Astrocyte of the cerebellum (primary cell): ENCODE results near the gene RRAGB.

Experiments
- DNase-seq: peaks from one replicate; pipeline ENCODE4 v3.0.0-alpha.2; 2011; ENCODE audit warnings: low read depth
- H3K4me3 ChIP-seq: 2 replicates; pipeline ENCODE4 v1.5.1; 2011; ENCODE audit warnings: mild to moderate bottlenecking, low read depth, low read length, moderate library complexity
- in situ Hi-C: cut with HindIII; loops from 2 replicates; pipeline ENCODE4 v1.10.0; 2017; ENCODE audit warnings: low sequenced_read_pairs
- TF ChIP-seq, protein P1 (sequence below): IDR thresholded peaks from 2 replicates; pipeline ENCODE4 v1.5.1; 2012; ENCODE audit warnings: low read length, low read depth, moderate library complexity, mild to moderate bottlenecking; ENCODE audit errors: missing control alignments

Gene RRAGB

DNA sequence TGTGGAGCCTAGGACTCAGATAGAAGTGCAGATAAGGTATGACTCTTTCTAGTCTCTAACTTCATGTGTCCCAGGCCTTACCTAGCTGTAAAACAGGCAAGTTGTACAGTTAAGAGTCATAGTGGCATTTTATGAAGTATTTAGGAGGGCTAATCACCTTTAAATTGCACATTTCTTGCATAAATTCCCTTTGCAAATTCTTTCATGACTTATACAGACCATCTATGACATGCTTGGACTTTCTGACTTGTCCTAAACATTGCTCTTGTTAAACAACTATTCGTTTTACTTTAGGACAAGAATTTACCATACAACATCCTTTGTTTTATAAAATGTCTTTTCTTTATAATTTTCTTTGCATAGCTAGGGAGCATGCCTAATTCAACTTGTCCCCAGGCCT is 7.8 kb upstream of the RRAGB start:
- no peak for DNase-seq
- H3K4me3 ChIP-seq = no peak overlapping the region
- in situ Hi-C loops = no loop called here
- TF ChIP-seq, protein P1, sequence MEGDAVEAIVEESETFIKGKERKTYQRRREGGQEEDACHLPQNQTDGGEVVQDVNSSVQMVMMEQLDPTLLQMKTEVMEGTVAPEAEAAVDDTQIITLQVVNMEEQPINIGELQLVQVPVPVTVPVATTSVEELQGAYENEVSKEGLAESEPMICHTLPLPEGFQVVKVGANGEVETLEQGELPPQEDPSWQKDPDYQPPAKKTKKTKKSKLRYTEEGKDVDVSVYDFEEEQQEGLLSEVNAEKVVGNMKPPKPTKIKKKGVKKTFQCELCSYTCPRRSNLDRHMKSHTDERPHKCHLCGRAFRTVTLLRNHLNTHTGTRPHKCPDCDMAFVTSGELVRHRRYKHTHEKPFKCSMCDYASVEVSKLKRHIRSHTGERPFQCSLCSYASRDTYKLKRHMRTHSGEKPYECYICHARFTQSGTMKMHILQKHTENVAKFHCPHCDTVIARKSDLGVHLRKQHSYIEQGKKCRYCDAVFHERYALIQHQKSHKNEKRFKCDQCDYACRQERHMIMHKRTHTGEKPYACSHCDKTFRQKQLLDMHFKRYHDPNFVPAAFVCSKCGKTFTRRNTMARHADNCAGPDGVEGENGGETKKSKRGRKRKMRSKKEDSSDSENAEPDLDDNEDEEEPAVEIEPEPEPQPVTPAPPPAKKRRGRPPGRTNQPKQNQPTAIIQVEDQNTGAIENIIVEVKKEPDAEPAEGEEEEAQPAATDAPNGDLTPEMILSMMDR = no peak

DNA sequence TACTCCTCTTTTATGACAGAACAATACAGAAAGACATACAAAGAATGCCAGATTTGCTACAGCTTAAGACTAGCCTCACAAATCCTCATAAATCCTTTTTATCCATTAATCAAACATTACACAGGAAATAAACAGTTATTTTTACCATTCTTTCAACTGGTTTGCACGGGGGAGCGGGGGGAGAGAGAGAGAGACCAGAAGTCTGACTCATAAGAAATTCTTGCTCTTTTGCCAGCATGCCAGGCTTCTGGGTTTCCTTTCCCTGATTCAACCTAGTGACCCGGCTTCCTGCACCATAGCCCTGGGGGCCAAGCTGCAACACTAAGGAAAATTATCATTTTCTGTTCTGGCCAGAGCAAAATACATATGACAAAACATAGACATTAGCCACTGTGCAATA is 6.8 kb upstream of the RRAGB start:
- in situ Hi-C loops = no loop called here
- no peak overlapping the region for H3K4me3 ChIP-seq
- DNase-seq = no peak
- TF ChIP-seq, protein P1 = no peak

DNA sequence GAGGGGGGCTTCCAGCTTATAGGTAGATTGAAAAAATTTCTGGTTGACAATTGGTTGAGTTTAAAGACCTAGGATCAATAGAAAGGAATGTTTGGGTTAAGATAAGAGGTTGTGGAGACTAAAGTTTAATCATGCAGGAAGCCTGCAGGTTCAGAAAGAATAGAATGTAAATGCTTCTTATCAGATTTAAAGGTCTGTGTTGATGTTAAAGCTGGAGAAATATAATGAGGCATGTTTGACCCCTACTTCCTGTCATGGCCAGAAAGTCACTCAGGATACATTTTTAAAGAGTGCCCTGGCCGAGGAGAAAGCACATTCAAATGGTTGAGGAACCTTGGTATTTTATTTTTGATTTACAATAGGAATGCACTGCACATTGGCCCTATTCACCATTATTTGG is 3.9 kb upstream of the RRAGB start:
- H3K4me3 ChIP-seq = no peak overlapping the region
- TF ChIP-seq, protein P1 = no peak
- DNase-seq = no peak
- in situ Hi-C loops = no loop called here

DNA sequence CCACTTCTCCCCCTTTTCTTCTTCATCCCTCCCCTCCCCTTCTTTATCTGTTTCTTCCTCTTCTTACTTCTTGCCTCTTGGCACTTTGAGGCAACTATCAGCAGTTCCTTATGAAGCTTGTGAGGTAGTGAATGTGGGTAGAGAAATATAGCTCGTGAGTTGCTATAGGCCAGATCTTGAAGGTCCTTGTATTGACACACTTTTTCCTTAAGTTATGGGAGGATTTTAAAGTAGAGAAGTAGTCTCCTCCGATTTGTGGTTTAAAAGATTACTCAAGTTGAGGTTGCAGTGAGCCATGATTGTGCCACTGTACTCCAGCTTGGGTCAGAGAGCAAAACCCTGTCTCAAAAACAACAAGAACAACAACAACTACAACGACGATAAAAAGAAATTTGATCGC is 3.4 kb upstream of the RRAGB start:
- H3K4me3 ChIP-seq = no peak overlapping the region
- no peak for DNase-seq
- TF ChIP-seq, protein P1 = no peak
- in situ Hi-C loops = no loop called here

DNA sequence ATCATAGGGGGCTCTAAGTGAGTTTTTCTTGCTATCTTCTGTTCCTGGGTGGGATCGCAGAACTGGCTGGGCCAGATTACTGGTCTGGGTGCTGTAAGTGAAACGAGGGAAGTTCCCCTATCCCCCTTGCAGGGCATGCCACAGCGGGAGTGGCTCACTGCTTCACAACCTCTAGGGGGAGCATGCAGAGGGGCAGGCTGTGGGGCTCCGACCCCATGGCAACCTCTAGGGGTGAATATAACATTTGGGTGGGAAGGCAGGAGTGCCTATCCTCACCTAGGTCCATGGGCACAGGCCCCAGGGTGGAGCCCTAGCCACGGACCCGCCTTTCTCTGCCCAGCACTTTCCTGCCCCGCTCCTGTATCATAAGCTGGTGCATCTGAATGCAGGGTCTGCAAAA is 1.7 kb upstream of the RRAGB start:
- TF ChIP-seq, protein P1 = no peak
- DNase-seq = no peak
- no peak overlapping the region for H3K4me3 ChIP-seq
- in situ Hi-C loops = no loop called here

DNA sequence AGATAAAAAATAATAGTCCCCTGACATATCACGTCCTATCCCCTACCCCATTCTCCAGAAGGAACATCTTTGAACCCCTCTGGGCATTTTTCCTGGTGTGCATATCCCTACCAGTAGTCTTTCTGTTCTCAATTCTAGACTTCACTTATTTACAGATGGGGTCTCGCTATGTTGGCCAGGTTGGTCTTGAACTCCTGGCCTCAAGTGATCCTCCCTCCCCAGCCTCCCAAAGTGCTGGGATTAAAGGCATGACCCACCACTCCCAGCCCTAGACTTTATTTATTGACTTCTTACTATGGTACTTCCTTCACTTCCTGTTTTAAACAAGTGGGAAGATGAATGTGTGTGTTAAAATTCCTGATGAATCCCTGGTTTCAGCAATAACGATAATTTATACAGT is 612 bp upstream of the RRAGB start:
- DNase-seq = no peak
- TF ChIP-seq, protein P1 = no peak
- H3K4me3 ChIP-seq = peak overlapping the region; percentile 71
- in situ Hi-C loops = no loop called here

DNA sequence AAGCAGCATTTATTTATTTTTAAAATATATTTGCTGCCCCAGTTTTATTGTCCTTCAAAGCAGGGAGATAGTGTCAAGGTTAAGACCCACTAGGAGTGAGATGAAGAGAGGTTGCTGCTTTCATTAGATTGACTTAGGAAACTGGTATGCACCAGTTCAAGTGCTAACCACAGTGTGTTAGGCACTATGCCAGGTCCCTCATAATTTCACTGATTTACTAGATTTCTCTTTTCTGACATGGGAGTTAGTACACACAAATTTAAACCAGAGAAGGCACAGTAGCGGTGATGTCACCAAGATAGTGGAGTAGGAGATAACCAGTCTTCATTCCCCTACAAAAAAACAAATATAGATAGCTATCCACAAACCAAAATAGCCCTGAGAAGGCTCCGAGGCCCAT is 14.3 kb downstream of the RRAGB start:
- TF ChIP-seq, protein P1 = no peak
- H3K4me3 ChIP-seq = no peak overlapping the region
- in situ Hi-C loops = no loop called here
- no peak for DNase-seq
